Astrocyte of the spinal cord (primary cell): ENCODE results near the gene CBY1.

Source experiments
- DNase-seq: peaks from one replicate; pipeline ENCODE4 v3.0.0; 2011; ENCODE audit warnings: low read depth, low spot score
- H3K4me3 ChIP-seq: 2 replicates; pipeline ENCODE4 v1.5.1; 2011; ENCODE audit warnings: low read depth, mild to moderate bottlenecking, low read length, moderate library complexity
- in situ Hi-C: cut with HindIII; loops from 2 replicates; pipeline ENCODE4 v1.10.0; 2017; ENCODE audit warnings: low sequenced_read_pairs
- TF ChIP-seq, protein P1 (sequence below): IDR thresholded peaks from 2 replicates; pipeline ENCODE4 v1.5.1; 2012; ENCODE audit warnings: low read depth, mild to moderate bottlenecking, low read length, inconsistent platforms

The CBY1 gene

DNA sequence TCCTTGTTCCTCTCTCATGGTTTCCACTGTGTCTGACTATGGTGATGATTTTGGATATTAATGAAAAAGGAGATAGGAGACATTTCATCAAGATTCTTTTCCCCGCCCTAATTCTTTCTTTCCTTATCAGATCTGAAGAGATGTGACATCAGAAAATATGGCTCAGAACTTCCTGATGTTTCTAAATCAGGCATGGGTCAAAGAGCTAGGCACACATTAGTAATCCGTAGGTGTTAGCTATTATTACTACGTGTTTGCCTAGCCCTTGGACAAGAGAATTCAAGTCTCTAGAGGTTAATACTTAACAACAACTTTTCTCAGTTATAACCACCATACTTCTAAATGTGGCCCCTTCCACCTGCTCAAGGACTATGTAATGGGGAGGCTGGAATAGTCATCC is 38.5 kb downstream of the CBY1 start:
- H3K4me3 ChIP-seq: no peak overlapping the region
- no peak for DNase-seq
- TF ChIP-seq, protein P1, sequence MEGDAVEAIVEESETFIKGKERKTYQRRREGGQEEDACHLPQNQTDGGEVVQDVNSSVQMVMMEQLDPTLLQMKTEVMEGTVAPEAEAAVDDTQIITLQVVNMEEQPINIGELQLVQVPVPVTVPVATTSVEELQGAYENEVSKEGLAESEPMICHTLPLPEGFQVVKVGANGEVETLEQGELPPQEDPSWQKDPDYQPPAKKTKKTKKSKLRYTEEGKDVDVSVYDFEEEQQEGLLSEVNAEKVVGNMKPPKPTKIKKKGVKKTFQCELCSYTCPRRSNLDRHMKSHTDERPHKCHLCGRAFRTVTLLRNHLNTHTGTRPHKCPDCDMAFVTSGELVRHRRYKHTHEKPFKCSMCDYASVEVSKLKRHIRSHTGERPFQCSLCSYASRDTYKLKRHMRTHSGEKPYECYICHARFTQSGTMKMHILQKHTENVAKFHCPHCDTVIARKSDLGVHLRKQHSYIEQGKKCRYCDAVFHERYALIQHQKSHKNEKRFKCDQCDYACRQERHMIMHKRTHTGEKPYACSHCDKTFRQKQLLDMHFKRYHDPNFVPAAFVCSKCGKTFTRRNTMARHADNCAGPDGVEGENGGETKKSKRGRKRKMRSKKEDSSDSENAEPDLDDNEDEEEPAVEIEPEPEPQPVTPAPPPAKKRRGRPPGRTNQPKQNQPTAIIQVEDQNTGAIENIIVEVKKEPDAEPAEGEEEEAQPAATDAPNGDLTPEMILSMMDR: no peak
- in situ Hi-C loops: no loop called here

DNA sequence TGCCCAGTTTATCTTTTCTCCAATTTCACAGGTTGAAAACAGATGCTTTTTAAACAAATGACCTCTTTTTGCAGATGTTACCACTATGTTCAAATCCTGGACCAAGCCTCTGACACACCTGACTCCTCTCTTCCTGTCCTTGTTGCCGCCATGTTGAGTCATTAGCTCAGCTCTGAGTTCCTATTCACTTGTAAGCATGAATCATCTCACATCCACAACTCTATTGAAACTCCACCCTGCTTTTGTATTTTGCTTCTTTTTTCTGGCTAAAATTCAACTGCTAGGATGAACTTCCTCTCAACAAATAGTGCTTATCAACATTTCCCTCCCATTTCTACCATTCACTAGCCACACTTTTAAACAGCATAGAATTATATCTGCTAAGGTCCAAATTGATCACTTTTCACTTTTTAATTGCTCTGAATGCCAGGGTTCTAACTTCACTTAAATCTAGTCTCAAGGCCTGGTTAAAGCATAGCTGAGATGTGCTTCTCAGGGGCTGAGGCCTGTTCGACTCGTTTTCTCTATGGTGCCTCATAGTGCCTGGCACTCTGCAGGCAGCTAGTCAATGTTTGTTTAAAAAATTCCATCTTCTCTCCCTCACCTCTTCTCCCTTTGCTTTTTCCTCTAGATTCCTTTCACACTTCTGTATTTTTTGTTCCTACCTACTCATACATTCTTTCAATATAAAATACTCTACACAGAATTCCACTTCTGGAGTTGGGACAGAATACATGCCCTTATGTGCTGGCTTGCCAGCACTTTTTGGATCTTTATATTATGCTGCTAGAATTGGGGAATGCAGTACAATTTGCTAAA is 40.4 kb downstream of the CBY1 start:
- peak; percentile 81 for DNase-seq
- TF ChIP-seq, protein P1: no peak
- H3K4me3 ChIP-seq: peak overlapping the region; percentile 8
- in situ Hi-C loops: no loop called here

DNA sequence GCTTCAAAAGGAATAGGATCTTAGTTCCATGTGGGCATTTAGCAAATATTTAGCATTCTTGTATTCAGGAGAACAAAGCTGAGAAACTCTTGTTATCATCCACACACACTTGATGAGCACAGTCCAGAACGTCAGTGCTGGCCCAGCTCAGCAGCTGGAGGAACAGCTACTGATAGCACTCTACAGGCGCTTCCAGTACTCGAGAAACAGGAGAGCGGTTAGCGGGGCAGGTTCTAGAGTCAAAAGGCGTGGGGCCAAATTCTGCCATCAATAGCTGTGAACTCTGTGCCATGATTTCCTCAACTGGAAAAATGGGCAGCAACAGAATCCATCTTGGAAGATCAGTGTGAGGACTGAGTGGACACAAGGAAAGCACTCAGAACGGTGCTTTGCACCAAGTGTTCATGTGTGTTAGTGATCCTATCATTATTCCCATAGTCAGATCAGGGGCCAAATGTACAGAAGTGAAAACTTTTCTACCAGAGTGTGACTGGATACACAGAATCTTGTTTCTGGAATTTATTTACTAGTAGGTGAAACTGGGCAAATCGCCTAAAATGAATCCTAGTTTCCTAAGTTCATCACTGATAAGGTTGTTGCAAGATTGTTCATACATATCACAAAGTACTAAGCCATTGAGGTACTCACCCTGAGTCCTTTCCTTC is 41.1 kb downstream of the CBY1 start:
- H3K4me3 ChIP-seq: peak overlapping the region; percentile 12
- in situ Hi-C loops: no loop called here
- TF ChIP-seq, protein P1: no peak
- DNase-seq: peak; percentile 46

DNA sequence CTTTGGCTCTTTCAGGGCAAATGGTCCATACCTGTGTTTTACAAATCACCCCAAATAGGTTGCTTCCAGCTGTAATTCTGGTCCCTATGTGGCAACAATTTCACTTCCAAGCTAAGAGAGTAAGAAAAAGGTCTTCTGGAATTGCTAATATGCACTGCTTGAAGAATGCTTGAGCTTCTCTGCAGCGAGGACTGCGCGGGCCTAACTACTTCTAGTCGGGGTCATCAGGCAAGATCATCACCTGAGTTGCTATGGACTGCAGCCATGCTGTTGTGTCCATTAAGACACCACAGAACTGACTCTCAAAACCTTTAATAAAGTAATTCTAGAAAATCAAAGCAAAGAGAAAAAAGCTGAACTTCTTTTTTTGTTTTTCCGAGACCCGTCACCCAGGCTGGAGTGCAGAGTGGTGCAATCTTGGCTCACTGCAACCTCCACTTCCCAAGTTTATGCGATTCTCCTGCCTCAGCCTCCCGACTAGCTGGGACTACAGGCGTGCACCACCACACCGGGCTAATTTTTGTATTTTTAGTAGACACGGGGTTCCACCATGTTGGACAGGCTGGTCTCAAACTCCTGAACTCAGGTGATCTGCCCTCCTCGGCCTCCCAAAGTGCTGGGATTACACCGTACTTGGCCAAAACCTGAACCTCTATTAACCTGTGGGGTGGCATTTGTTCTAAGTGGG is 42.1 kb downstream of the CBY1 start:
- H3K4me3 ChIP-seq: peak overlapping the region; percentile 79
- in situ Hi-C loops: no loop called here
- TF ChIP-seq, protein P1: no peak
- no peak for DNase-seq

DNA sequence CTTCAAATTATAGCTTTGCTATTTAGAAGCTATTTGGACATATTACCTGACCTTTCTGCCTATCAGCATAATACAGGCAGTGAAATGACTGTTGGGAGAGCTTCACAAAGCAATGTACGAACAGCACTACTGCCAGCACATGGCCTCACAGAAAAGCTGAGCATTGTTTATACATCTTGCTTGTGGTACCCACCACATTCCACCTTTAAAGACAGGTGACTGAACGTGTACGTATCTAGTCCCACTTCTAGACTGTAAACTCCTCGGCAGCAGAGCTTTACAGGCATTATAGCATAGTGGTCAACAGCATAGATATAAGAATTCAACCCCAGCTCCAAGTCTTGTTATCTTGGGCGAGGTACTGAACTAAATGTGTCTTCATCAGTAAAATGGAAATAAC is 42.7 kb downstream of the CBY1 start:
- TF ChIP-seq, protein P1: no peak
- in situ Hi-C loops: no loop called here
- DNase-seq: no peak
- H3K4me3 ChIP-seq: peak overlapping the region; percentile 79

DNA sequence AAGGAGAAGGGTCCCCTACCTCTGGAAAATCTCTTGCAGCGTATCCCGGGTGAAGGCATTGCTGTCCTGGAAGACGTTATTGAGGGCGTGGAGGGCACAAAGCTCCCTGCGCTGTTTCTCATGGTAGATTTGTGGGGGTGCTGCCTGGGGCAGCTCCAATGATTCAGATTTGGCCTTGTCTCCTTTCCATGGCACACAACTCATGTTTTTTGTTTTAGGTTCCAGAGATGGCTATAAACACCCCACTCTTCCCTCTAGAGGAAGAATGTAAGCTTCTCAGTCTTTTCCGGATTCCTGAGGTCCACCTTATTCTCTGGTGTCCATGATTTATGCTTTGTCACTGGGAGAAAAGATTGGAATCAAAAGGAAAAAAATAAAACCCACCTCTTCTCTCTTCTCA is 43.3 kb downstream of the CBY1 start:
- peak overlapping the region; percentile 79 for H3K4me3 ChIP-seq
- in situ Hi-C loops: no loop called here
- TF ChIP-seq, protein P1: no peak
- DNase-seq: peak; percentile 44
